Measurements from ENCODE around the gene GPX2. TPM values are rescaled to one million over a fixed set of nuclear protein-coding genes. Genes with fewer than 3 reads are reported as not detected.

The GPX2 gene
- total and polyA plus RNA-seq, 10 of the 15 experiments (the other 5 are each of a cell fraction or from before 2014, with no cell fraction given): not detected

DNA sequence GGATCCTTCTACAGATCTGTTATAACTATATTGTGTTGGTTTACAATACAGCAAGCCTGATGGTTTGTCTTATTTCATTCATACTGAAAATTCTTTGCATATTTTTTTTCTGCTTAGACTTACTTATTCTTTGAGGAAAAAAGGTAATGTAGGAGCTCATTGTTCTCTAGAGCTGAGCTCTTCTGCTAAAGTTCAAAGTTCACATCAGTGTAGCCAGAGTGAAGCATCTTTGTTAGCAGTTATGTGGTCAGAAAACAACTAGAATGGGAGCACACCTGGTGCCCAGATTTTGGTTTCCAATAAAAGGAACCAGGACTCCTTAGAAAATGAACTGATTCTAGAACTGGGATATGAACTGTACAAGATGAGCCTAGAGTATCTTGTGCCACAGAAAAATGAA, 10.3 kb downstream of the GPX2 start (continued):
- no peak for TF ChIP-seq FOS (IDR thresholded peaks at IDR 0.05; ENCODE audit: borderline replicate concordance, extremely low read depth, insufficient read length)
- no peak for TF ChIP-seq ASH2L (IDR thresholded peaks at IDR 0.05; ENCODE audit: borderline replicate concordance, low read depth)
- no peak for TF ChIP-seq TARDBP (IDR thresholded peaks at IDR 0.05; ENCODE audit: borderline replicate concordance)
- no peak for TF ChIP-seq ZZZ3 (IDR thresholded peaks at IDR 0.05; ENCODE audit: control insufficient read depth, insufficient read length, low read depth)
- TF ChIP-seq ATF7 (IDR thresholded peaks at IDR 0.05; ENCODE audit: low read depth): no peak

DNA sequence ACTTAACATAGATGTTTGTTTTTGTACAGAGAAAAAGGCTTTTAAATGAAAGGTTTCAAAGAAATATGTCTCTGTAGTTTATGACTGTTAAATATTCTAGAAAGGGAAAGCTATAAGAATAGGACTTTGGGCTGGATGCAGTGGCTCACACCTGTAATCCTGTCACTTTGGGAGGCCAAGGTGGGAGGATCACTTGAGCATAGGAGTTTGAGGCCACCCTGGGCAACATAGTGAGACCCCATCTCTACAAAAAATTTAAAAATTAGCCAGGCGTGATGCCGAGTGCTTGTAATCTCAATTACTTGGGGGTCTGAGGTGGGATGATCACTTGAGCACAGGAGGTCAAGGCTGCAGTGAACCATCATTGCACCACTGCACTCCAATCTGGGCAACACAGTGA, 11.4 kb downstream of the GPX2 start:
- peaks cover 17% of the 10 kb centered on the region for H3K4me1 ChIP-seq (ENCODE audit: control insufficient read depth, insufficient read depth, low read length)

More for the DNA sequence above, 11.4 kb downstream of the GPX2 start:
- 94% methylated on average over 2 of the region's 2 CpGs for WGBS (ENCODE audit: insufficient coverage, insufficient replicate concordance, low lambda C conversion rate, missing lambda C conversion rate)
- CTCF ChIA-PET: no interaction called here
- TF ChIP-seq HDAC6 (IDR thresholded peaks at IDR 0.05; ENCODE audit: unreplicated experiment) (no peak), ASH2L (IDR thresholded peaks at IDR 0.05; ENCODE audit: borderline replicate concordance, low read depth) (no peak), RUNX3 (IDR thresholded peaks at IDR 0.05; ENCODE audit: low read length) (no peak), NFYA (IDR thresholded peaks at IDR 0.05; ENCODE audit: borderline replicate concordance, low read depth, low read length) (no peak), NFIC (IDR thresholded peaks at IDR 0.05; ENCODE audit: low read depth, low read length) (no peak), STAT3 (IDR thresholded peaks at IDR 0.05; ENCODE audit: low read depth, low read length) (no peak), POU2F2 (IDR thresholded peaks at IDR 0.05; ENCODE audit: borderline replicate concordance, low read depth, low read length) (no peak)
- TF ChIP-seq, protein P1, sequence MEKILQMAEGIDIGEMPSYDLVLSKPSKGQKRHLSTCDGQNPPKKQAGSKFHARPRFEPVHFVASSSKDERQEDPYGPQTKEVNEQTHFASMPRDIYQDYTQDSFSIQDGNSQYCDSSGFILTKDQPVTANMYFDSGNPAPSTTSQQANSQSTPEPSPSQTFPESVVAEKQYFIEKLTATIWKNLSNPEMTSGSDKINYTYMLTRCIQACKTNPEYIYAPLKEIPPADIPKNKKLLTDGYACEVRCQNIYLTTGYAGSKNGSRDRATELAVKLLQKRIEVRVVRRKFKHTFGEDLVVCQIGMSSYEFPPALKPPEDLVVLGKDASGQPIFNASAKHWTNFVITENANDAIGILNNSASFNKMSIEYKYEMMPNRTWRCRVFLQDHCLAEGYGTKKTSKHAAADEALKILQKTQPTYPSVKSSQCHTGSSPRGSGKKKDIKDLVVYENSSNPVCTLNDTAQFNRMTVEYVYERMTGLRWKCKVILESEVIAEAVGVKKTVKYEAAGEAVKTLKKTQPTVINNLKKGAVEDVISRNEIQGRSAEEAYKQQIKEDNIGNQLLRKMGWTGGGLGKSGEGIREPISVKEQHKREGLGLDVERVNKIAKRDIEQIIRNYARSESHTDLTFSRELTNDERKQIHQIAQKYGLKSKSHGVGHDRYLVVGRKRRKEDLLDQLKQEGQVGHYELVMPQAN (conservative IDR thresholded peaks at IDR 0.05): no peak
- TF ChIP-seq, protein P2, sequence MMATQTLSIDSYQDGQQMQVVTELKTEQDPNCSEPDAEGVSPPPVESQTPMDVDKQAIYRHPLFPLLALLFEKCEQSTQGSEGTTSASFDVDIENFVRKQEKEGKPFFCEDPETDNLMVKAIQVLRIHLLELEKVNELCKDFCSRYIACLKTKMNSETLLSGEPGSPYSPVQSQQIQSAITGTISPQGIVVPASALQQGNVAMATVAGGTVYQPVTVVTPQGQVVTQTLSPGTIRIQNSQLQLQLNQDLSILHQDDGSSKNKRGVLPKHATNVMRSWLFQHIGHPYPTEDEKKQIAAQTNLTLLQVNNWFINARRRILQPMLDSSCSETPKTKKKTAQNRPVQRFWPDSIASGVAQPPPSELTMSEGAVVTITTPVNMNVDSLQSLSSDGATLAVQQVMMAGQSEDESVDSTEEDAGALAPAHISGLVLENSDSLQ (IDR thresholded peaks at IDR 0.05): no peak
- TF ChIP-seq, protein P3, sequence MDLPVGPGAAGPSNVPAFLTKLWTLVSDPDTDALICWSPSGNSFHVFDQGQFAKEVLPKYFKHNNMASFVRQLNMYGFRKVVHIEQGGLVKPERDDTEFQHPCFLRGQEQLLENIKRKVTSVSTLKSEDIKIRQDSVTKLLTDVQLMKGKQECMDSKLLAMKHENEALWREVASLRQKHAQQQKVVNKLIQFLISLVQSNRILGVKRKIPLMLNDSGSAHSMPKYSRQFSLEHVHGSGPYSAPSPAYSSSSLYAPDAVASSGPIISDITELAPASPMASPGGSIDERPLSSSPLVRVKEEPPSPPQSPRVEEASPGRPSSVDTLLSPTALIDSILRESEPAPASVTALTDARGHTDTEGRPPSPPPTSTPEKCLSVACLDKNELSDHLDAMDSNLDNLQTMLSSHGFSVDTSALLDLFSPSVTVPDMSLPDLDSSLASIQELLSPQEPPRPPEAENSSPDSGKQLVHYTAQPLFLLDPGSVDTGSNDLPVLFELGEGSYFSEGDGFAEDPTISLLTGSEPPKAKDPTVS (IDR thresholded peaks at IDR 0.05; ENCODE audit: low read depth, low read length): no peak
- TF ChIP-seq, protein P4, sequence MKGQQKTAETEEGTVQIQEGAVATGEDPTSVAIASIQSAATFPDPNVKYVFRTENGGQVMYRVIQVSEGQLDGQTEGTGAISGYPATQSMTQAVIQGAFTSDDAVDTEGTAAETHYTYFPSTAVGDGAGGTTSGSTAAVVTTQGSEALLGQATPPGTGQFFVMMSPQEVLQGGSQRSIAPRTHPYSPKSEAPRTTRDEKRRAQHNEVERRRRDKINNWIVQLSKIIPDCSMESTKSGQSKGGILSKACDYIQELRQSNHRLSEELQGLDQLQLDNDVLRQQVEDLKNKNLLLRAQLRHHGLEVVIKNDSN (IDR thresholded peaks at IDR 0.05; ENCODE audit: borderline replicate concordance, extremely low read length, insufficient read depth, low read depth, low read length): no peak
- TF ChIP-seq, protein P5, sequence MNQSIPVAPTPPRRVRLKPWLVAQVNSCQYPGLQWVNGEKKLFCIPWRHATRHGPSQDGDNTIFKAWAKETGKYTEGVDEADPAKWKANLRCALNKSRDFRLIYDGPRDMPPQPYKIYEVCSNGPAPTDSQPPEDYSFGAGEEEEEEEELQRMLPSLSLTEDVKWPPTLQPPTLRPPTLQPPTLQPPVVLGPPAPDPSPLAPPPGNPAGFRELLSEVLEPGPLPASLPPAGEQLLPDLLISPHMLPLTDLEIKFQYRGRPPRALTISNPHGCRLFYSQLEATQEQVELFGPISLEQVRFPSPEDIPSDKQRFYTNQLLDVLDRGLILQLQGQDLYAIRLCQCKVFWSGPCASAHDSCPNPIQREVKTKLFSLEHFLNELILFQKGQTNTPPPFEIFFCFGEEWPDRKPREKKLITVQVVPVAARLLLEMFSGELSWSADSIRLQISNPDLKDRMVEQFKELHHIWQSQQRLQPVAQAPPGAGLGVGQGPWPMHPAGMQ (IDR thresholded peaks at IDR 0.05; ENCODE audit: borderline replicate concordance): no peak
- intact Hi-C loops (cut with micrococcal nuclease; ENCODE audit: unreplicated experiment) (no loop called here), in situ Hi-C loops (cut with MboI) (no loop called here)
- SMC1A ChIA-PET (ENCODE audit: uncharacterized antibody, unreplicated experiment): interaction anchor here (0.9 to 1.2 kb wide), 2 partner anchors 12 to 40 kb away, joined by 3 read pairs; no protein-coding TSS in a partner anchor
- DNase-seq (ENCODE audit: low read depth, low spot score): no peak
- no peak for FAIRE-seq
- Histone ChIP-seq H3K9me3 (replicated peaks; ENCODE audit: control insufficient read depth, insufficient read depth, low read length) (no peaks in the 10 kb centered on the region), H3K36me3 (ENCODE audit: control insufficient read depth in 2 of 2, insufficient read depth in 2 of 2, low read length in 1 of 2) (peaks cover 1 to 31% of the 10 kb centered on the region in 2 experiments), H3K9ac (ENCODE audit: control insufficient read depth, insufficient read depth, low read length) (no peak overlapping the region), H4K20me1 (ENCODE audit: control insufficient read depth, insufficient read depth) (no peaks in the 10 kb centered on the region), H3K27me3 (replicated peaks in 1 of 2; ENCODE audit: control insufficient read depth in 2 of 2, insufficient read depth in 2 of 2, low read length in 1 of 2) (no peaks in the 10 kb centered on the region), H3K79me2 (ENCODE audit: control insufficient read depth, insufficient read depth, low read length) (no peaks in the 10 kb centered on the region; the same call in 1 of the 2 replicates), H3K4me2 (ENCODE audit: control insufficient read depth, insufficient read depth) (no peak overlapping the region), H3K27ac (ENCODE audit: control insufficient read depth, insufficient read depth) (no peak overlapping the region), H3K4me3 (no peak overlapping the region), H2AFZ (ENCODE audit: control insufficient read depth, low read depth, low read length) (no peak overlapping the region)
- RAD21 ChIA-PET (ENCODE audit: unreplicated experiment): no interaction called here
- BruUV-seq (replicated peaks): no TSS peak
- POLR2A ChIA-PET: interaction anchor here (0.7 kb wide), 1 partner anchor 16 kb away, joined by 9 read pairs; no protein-coding TSS in a partner anchor
- ATAC-seq: no peak

Measured in GM12878 (cell line).